ENCODE data around the gene SPTBN4. TPM values are rescaled to one million over a fixed set of nuclear protein-coding genes. Genes with fewer than 3 reads are reported as not detected.

The SPTBN4 gene
- total and polyA plus RNA-seq, 2 donors (not counting 1 experiment from before 2014, with no cell fraction given) = 0.03 to 0.67 TPM

DNA sequence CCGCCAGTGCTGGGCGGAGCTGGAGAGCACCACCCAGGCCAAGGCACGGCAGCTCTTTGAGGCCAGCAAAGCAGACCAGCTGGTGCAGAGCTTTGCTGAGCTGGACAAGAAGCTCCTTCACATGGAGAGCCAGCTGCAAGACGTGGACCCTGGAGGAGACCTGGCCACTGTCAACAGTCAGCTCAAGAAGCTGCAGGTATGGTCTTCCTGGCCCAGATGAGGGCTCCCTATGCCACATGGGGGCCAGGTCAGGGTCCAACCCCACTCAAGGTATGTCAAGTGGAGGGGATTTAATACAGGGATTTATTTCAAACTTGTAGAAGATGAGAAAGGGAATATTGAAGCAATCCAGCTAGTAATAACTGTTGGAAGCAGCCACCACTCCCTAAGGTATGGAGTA, 67.3 kb downstream of the SPTBN4 start:
- Histone ChIP-seq H3K4me1 (ENCODE audit: control insufficient read depth in 2 of 2, insufficient read depth in 2 of 2, low read length in 2 of 2) (peaks cover 10 to 13% of the 10 kb centered on the region in 2 donors), H3K36me3 (replicated peaks in 1 of 2; ENCODE audit: control extremely low read depth in 1 of 2, control insufficient read depth in 1 of 2, extremely low read depth in 1 of 2, insufficient read depth in 2 of 2, low read length in 1 of 2) (no peaks in the 10 kb centered on the region), H3K9me3 (ENCODE audit: control extremely low read depth in 1 of 3, control insufficient read depth in 2 of 3, insufficient read depth in 1 of 3, low read length in 2 of 3) (peaks cover 0 to 23% (median 6%) of the 10 kb centered on the region in 3 donors), H4K20me1 (ENCODE audit: control insufficient read depth, insufficient read depth, low read length, poor library complexity, severe bottlenecking) (no peaks in the 10 kb centered on the region), H3K27me3 (replicated peaks in 1 of 4; ENCODE audit: control extremely low read depth in 1 of 4, control insufficient read depth in 3 of 4, insufficient read depth in 4 of 4, low read length in 3 of 4) (peaks cover 0 to 45% (median 22%) of the 10 kb centered on the region in 4 experiments), H3K79me2 (ENCODE audit: control insufficient read depth, insufficient read depth, low read length) (no peaks in the 10 kb centered on the region), H3K9ac (ENCODE audit: low read length) (no peak overlapping the region), H3K4me3 (ENCODE audit: control extremely low read depth in 1 of 5, extremely low read depth in 1 of 5, insufficient read depth in 1 of 5, low read depth in 2 of 5, low read length in 4 of 5) (no peak overlapping the region), H3K4me2 (replicated peaks; ENCODE audit: low read depth, low read length, poor library complexity, severe bottlenecking) (no peak overlapping the region), H3K27ac (ENCODE audit: low read length in 2 of 2) (no peak overlapping the region), H2AFZ (ENCODE audit: insufficient read depth, low read depth, low read length, poor library complexity, severe bottlenecking) (no peak overlapping the region)
- no peak for TF ChIP-seq EZH2 (IDR thresholded peaks at IDR 0.05; ENCODE audit: borderline replicate concordance, insufficient read depth, low read depth, low read length, poor library complexity, severe bottlenecking)
- TF ChIP-seq, protein P1, sequence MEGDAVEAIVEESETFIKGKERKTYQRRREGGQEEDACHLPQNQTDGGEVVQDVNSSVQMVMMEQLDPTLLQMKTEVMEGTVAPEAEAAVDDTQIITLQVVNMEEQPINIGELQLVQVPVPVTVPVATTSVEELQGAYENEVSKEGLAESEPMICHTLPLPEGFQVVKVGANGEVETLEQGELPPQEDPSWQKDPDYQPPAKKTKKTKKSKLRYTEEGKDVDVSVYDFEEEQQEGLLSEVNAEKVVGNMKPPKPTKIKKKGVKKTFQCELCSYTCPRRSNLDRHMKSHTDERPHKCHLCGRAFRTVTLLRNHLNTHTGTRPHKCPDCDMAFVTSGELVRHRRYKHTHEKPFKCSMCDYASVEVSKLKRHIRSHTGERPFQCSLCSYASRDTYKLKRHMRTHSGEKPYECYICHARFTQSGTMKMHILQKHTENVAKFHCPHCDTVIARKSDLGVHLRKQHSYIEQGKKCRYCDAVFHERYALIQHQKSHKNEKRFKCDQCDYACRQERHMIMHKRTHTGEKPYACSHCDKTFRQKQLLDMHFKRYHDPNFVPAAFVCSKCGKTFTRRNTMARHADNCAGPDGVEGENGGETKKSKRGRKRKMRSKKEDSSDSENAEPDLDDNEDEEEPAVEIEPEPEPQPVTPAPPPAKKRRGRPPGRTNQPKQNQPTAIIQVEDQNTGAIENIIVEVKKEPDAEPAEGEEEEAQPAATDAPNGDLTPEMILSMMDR (IDR thresholded peaks at IDR 0.05) = no peak
- ChIA-PET POLR2A (no interaction called here), CTCF (interaction anchor here (0.6 to 3.5 kb wide), 2 partner anchors 18 to 101 kb away, joined by 3 to 17 read pairs; no protein-coding TSS in a partner anchor)
- H3K4me3 Mint-ChIP-seq = no peak overlapping the region
- peaks cover 13% of the 10 kb centered on the region for H3K4me1 Mint-ChIP-seq
- peaks cover 33% of the 10 kb centered on the region for H3K27me3 Mint-ChIP-seq
- no peak overlapping the region for H3K27ac Mint-ChIP-seq
- ATAC-seq (ENCODE audit: low read depth) (no peak), DNase-seq (no peak)
- no peaks in the 10 kb centered on the region for H3K9me3 Mint-ChIP-seq (ENCODE audit: insufficient read depth)
- intact Hi-C loops (cut with micrococcal nuclease) = no loop called here
- WGBS (ENCODE audit: insufficient coverage) = 86% methylated on average over 4 of the region's 4 CpGs

DNA sequence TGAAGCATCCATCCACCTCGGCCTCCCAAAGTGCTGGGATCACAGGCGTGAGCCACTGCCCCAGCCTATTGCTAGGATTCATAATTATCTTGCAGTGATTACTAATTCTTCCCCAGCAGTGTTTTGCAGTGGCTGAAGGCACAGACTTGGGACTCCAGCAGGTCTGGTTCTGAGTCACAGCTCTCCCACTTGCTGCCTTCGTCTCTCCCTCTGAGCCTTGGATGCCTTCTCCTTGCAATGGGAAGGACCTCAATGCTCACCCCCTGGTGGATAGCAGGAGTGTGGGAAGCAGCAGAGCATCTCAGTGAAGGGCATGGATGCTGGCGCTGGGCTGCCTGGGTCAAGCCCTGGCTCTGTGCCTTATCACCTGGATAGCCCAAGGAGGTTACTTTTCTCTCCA, 72.3 kb downstream of the SPTBN4 start:
- peaks cover 0 to 15% (median 6%) of the 10 kb centered on the region in 4 experiments for H3K27me3 ChIP-seq (replicated peaks in 1 of 4; ENCODE audit: control extremely low read depth in 1 of 4, control insufficient read depth in 3 of 4, insufficient read depth in 4 of 4, low read length in 3 of 4)
- no peaks in the 10 kb centered on the region for H3K79me2 ChIP-seq (ENCODE audit: control insufficient read depth, insufficient read depth, low read length)
- 80% methylated on average over 4 of the region's 4 CpGs for WGBS (ENCODE audit: insufficient coverage)
- H3K4me2 ChIP-seq (replicated peaks; ENCODE audit: low read depth, low read length, poor library complexity, severe bottlenecking) = no peak overlapping the region
- no peak overlapping the region for H3K9ac ChIP-seq (ENCODE audit: low read length)
- DNase-seq (no peak), ATAC-seq (ENCODE audit: low read depth) (no peak)
- H3K9me3 ChIP-seq (ENCODE audit: control extremely low read depth in 1 of 3, control insufficient read depth in 2 of 3, insufficient read depth in 1 of 3, low read length in 2 of 3) = peaks cover 0 to 6% (median 5%) of the 10 kb centered on the region in 3 donors
- intact Hi-C loops (cut with micrococcal nuclease) = no loop called here
- no peaks in the 10 kb centered on the region for H3K36me3 ChIP-seq (replicated peaks in 1 of 2; ENCODE audit: control extremely low read depth in 1 of 2, control insufficient read depth in 1 of 2, extremely low read depth in 1 of 2, insufficient read depth in 2 of 2, low read length in 1 of 2)
- POLR2A ChIA-PET = no interaction called here
- H3K4me1 Mint-ChIP-seq = no peaks in the 10 kb centered on the region
- TF ChIP-seq, protein P1 (IDR thresholded peaks at IDR 0.05) = no peak
- no peak for TF ChIP-seq EZH2 (IDR thresholded peaks at IDR 0.05; ENCODE audit: borderline replicate concordance, insufficient read depth, low read depth, low read length, poor library complexity, severe bottlenecking)
- peaks cover 17% of the 10 kb centered on the region for H3K27me3 Mint-ChIP-seq
- CTCF ChIA-PET = interaction anchor here (1.9 kb wide), 1 partner anchor 95 kb away, joined by 7 read pairs; no protein-coding TSS in a partner anchor
- H2AFZ ChIP-seq (ENCODE audit: insufficient read depth, low read depth, low read length, poor library complexity, severe bottlenecking) = no peak overlapping the region
- H3K4me1 ChIP-seq (ENCODE audit: control insufficient read depth in 2 of 2, insufficient read depth in 2 of 2, low read length in 2 of 2) = no peaks in the 10 kb centered on the region
- no peak overlapping the region for H3K4me3 Mint-ChIP-seq
- no peak overlapping the region for H3K27ac Mint-ChIP-seq
- no peaks in the 10 kb centered on the region for H4K20me1 ChIP-seq (ENCODE audit: control insufficient read depth, insufficient read depth, low read length, poor library complexity, severe bottlenecking)
- no peaks in the 10 kb centered on the region for H3K9me3 Mint-ChIP-seq (ENCODE audit: insufficient read depth)
- H3K4me3 ChIP-seq (ENCODE audit: control extremely low read depth in 1 of 5, extremely low read depth in 1 of 5, insufficient read depth in 1 of 5, low read depth in 2 of 5, low read length in 4 of 5) = no peak overlapping the region
- no peak overlapping the region for H3K27ac ChIP-seq (ENCODE audit: low read length in 2 of 2)

Measured in B cell (primary cell).